Panc1 (cell line): Measurements from ENCODE around the gene GBP6.

ENCODE experiments used
- CTCF ChIP-seq: fragments of 450-650 bp; IDR thresholded peaks from 2 replicates; pipeline ENCODE4 v1.5.1; 2017; ENCODE audit warnings: mild to moderate bottlenecking
- POLR2AphosphoS5 ChIP-seq: IDR thresholded peaks from 2 replicates; pipeline ENCODE4 v1.6.1; 2012; ENCODE audit warnings: mild to moderate bottlenecking, low read depth, low read length, moderate library complexity
- REST ChIP-seq, 2 experiments: IDR thresholded peaks; 2 replicates each; pipeline ENCODE4 v1.6.1; 2011 to 2012; ENCODE audit warnings: low read depth in 2 of 2, control low read depth in 1 of 2, low read length in 1 of 2, mild to moderate bottlenecking in 1 of 2, moderate library complexity in 1 of 2; ENCODE audit not compliant: insufficient read depth in 1 of 2
- SIN3A ChIP-seq: IDR thresholded peaks from 2 replicates; pipeline ENCODE4 v1.6.1; 2012; ENCODE audit warnings: low read depth, mild to moderate bottlenecking, low read length, moderate library complexity, borderline replicate concordance; ENCODE audit not compliant: insufficient read depth

- TF ChIP-seq CTCF (no peak), SIN3A (no peak), REST (IDR thresholded peaks at IDR 0.05; ENCODE audit: insufficient read depth in 1 of 2, low read depth in 2 of 2, low read length in 1 of 2) (no peak), POLR2AphosphoS5 (no peak)
These were observed 663 bp upstream of the GBP6 start for GRCh38 chr1:89363196-89363595.
